GM18951 (cell line): ENCODE measurements around the gene CXCL13.
"Not testable (repeated sequence)": the region's sequence is repeated elsewhere in the genome, so short reads cannot be mapped to it uniquely, and the experiment has no call there.

Source experiments
- POLR2A ChIP-seq: IDR thresholded peaks from 4 replicates; pipeline ENCODE4 v1.6.1; 2011; ENCODE audit warnings: mild to moderate bottlenecking; ENCODE audit not compliant: insufficient read length, insufficient read depth; ENCODE audit errors: extremely low read depth
- in situ Hi-C: fragments of 300-500 bp; cut with MboI; formaldehyde crosslinking; loops from one replicate; pipeline ENCODE4 v1.12.0; 2022; ENCODE audit warnings: low sequenced_read_pairs, mixed read lengths, inconsistent platforms; ENCODE audit not compliant: unreplicated experiment

The CXCL13 gene, protein sequence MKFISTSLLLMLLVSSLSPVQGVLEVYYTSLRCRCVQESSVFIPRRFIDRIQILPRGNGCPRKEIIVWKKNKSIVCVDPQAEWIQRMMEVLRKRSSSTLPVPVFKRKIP

DNA sequence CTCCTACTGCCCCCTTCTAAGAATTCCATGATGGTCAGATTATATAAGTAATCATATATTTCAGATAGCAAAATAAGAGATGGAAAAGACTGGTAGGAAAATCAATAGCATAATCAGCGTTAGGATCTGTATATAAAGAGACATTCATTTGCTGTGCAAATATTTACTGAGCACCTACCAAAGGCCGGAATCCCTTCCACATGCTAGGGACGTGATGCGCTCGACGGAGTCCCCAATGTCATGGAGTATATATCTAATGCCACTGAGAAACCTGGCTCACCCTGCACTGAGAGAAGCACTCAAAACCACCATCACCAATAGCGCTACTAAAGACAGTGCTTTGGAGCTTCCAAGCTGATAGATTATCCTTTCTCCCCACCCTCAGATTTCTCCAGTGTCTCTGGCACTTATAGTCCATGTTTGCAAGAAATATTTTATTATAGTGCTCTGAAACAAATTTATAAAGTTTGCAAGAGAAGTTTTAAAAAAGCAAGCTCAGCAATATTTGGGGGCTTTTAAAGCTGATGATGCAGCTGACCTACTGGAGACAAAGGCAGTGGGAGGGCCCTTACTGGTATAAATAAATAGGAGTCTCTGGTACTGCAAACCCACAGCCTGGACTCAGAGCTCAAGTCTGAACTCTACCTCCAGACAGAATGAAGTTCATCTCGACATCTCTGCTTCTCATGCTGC, at the start of gene CXCL13:
Gene CXCL13, plus strand, starts transcription at position 611 of the 693 bp plus-strand sequence. Its CDS starts 46 bp downstream, at position 657.
- no peak for TF ChIP-seq POLR2A
- in situ Hi-C loops: loop anchor here (10.0 kb wide), 1 partner anchor 231 kb away; no protein-coding TSS in a partner anchor

- TF ChIP-seq POLR2A: no peak
- in situ Hi-C loops: no loop called here
These were observed 45.5 kb upstream of the CXCL13 start for GRCh38 chr4:77560170-77560569.

GRCh38 chr4:77561720-77562119, 43.9 kb upstream of the CXCL13 start:
- in situ Hi-C loops: not testable (repeated sequence)

DNA sequence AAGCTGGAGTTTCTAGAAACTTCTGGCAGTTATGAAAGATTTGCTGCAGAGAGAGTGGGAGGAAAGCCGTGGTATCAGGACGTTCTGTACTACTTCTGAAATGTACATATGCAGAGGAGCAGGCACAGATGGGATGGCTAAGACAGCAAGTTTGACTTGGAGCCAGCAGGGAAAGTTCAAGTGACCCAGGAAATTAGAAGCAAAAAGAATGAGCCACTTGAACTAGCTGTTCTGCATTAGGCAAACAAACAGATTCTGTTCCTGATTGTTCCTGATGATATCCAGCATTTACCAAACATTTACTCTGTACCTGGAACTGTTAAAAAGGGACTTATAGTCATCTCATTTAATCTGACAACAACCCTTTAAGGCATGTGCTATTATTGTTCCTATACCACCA, 41.4 kb upstream of the CXCL13 start:
- no peak for TF ChIP-seq POLR2A
- in situ Hi-C loops: no loop called here

DNA sequence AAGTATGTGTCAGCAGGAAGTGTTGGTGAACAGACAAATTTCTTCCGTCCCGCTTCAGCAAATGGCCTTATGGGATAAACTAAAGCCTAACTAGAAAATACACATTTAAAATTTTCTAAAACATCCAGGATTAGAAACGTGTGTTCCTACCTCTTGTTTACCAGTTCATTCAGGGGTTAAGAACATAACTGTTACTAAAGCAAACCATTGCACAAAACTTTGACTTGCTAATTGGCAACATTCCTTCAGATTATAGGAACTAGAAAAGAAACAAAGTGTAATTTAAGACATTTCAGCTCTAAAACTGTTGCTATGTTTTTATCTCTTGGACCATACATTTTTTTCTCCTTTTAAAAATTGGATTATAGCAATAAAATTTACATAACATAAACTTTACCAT, 39.5 kb upstream of the CXCL13 start:
- in situ Hi-C loops: no loop called here
- no peak for TF ChIP-seq POLR2A

- in situ Hi-C loops: no loop called here
- no peak for TF ChIP-seq POLR2A
These were observed 38.1 kb upstream of the CXCL13 start for GRCh38 chr4:77567549-77567948.

- in situ Hi-C loops: not testable (repeated sequence)
These were observed 35.0 kb upstream of the CXCL13 start for GRCh38 chr4:77570508-77571214.

DNA sequence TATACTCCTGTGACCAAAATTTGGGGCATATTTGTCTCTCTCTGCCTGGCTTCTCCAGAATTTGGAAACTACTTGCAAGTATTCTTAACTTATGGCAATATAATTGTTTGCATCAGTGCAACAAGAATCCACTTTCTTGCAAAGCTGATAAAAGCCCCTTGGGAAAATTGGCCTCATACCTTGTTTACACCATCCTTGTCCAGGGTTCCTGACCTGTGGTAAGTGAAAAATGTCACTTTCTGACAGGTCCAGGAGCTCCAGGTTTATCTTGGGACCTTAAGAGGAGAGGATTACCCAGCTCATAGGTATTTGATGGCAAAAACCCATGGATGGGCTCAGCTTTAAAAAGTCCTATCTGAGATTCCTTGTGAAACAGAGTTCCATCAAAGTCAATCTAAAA, 29.3 kb upstream of the CXCL13 start:
- TF ChIP-seq POLR2A: no peak
- in situ Hi-C loops: no loop called here

- in situ Hi-C loops: no loop called here
- no peak for TF ChIP-seq POLR2A
These were observed 27.5 kb upstream of the CXCL13 start for GRCh38 chr4:77578145-77578544.

- no peak for TF ChIP-seq POLR2A
- in situ Hi-C loops: no loop called here
These were observed 26.1 kb upstream of the CXCL13 start for GRCh38 chr4:77579406-77580076.

- TF ChIP-seq POLR2A: no peak
- in situ Hi-C loops: no loop called here
These were observed 23.9 kb upstream of the CXCL13 start for GRCh38 chr4:77581724-77582123.

- no peak for TF ChIP-seq POLR2A
- in situ Hi-C loops: no loop called here
These were observed 23.5 kb upstream of the CXCL13 start for GRCh38 chr4:77582156-77582555.

DNA sequence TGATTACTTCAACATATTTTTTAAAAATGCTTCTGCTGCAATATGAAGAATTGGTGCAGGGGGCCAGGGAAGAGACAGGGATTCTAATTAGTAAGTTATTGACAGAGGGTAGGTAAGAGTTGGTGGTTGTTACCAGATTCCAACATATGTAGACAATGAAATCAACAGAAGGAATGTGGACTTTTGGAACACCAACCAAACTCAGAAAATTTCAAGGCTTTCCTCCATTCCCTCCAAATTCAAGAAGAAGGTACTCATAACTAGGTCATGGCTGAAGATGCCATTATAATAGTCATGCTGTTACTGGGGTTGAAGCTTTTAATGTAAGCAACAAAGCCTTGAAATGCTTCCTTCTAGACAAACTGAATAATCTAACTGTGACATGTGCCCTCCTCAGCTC, 22.9 kb upstream of the CXCL13 start:
- TF ChIP-seq POLR2A: no peak
- in situ Hi-C loops: no loop called here
